ENCODE data around the gene MYNN.

GRCh38 chr3:169769287-169770181 lies 3.7 kb upstream of the MYNN start, which contains the start of gene ACTRT3:
- TF ChIP-seq CTCF (IDR thresholded peaks at IDR 0.05 in 4 of 5, conservative IDR thresholded peaks at IDR 0.05 in 1 of 5), result no peak
- peak in 1 of 2 donors; percentile 11 for TF ChIP-seq POLR2A (IDR thresholded peaks at IDR 0.05)
